Nephron (organoid): Measurements from ENCODE around the gene PACRG.

Source experiments
- H3K27ac Mint-ChIP-seq, 3 experiments: 2 replicates each; pipeline ENCODE4 v1.8.0; 2020; ENCODE audit warnings: mixed read lengths in 3 of 3, mild to moderate bottlenecking in 2 of 3, moderate library complexity in 1 of 3
- H3K27me3 Mint-ChIP-seq: 2 replicates; pipeline ENCODE4 v1.8.0; 2021; ENCODE audit warnings: low read depth, mild to moderate bottlenecking, moderate library complexity, mixed read lengths
- H3K36me3 Mint-ChIP-seq: 2 replicates; pipeline ENCODE4 v1.8.0; 2020; ENCODE audit warnings: low read depth, mixed read lengths
- H3K4me1 Mint-ChIP-seq: 2 replicates; pipeline ENCODE4 v1.8.0; 2020; ENCODE audit warnings: mixed read lengths
- H3K4me3 Mint-ChIP-seq, 3 experiments: 2 replicates each; pipeline ENCODE4 v1.8.0; 2020; ENCODE audit warnings: mild to moderate bottlenecking in 3 of 3, mixed read lengths in 3 of 3, moderate library complexity in 2 of 3
- H3K9me3 Mint-ChIP-seq: 2 replicates; pipeline ENCODE4 v1.8.0; 2020; ENCODE audit warnings: mixed read lengths
- TF ChIP-seq, protein P1 (sequence below), 3 experiments: fragments of 200-600 bp; sonication (generic); IDR thresholded peaks; one replicate each; pipeline ENCODE4 v1.5.0; 2021; ENCODE audit warnings: antibody characterized with exemption in 3 of 3; ENCODE audit not compliant: unreplicated experiment in 3 of 3

The PACRG gene

DNA sequence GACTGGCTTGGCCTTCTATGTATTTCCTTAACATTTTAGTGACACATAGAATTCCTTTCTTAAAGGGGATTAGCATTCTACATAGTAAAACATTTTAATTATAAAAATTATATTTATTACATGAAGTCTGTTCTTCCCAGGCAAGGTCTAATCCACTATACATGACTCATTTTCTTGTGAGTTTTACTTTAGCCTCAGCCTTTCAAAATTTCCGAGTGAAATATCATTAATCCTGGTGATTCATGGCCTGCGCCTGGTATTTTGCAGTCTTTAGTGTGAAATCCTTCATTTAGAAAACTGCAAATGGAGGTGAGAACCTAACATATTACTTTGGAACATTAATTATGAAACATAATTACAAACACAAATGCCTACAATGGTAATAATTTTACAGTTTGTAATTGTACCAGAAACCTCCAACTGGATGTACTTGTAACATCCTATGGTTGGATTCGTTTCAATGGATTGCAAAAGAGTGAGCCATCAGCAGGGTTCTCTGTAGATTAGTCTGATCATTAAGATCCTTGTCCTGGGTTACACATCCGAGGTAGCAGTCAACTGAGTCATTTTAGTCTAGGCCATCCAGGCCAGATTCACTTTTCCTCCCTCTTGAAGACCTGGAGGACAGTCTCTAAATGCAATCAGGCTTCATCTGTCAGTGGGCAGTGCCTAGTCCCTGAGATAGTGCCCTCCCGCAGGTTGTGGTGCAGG, 272.0 kb downstream of the PACRG start:
- TF ChIP-seq, protein P1, sequence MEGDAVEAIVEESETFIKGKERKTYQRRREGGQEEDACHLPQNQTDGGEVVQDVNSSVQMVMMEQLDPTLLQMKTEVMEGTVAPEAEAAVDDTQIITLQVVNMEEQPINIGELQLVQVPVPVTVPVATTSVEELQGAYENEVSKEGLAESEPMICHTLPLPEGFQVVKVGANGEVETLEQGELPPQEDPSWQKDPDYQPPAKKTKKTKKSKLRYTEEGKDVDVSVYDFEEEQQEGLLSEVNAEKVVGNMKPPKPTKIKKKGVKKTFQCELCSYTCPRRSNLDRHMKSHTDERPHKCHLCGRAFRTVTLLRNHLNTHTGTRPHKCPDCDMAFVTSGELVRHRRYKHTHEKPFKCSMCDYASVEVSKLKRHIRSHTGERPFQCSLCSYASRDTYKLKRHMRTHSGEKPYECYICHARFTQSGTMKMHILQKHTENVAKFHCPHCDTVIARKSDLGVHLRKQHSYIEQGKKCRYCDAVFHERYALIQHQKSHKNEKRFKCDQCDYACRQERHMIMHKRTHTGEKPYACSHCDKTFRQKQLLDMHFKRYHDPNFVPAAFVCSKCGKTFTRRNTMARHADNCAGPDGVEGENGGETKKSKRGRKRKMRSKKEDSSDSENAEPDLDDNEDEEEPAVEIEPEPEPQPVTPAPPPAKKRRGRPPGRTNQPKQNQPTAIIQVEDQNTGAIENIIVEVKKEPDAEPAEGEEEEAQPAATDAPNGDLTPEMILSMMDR (IDR thresholded peaks at IDR 0.05; ENCODE audit: unreplicated experiment in 3 of 3), result no peak
- H3K4me1 Mint-ChIP-seq, result no peaks in the 10 kb centered on the region
- peaks cover 8% of the 10 kb centered on the region for H3K9me3 Mint-ChIP-seq
- no peaks in the 10 kb centered on the region for H3K36me3 Mint-ChIP-seq
- H3K4me3 Mint-ChIP-seq, result no peak overlapping the region
- H3K27ac Mint-ChIP-seq, result no peak overlapping the region
- no peaks in the 10 kb centered on the region for H3K27me3 Mint-ChIP-seq

DNA sequence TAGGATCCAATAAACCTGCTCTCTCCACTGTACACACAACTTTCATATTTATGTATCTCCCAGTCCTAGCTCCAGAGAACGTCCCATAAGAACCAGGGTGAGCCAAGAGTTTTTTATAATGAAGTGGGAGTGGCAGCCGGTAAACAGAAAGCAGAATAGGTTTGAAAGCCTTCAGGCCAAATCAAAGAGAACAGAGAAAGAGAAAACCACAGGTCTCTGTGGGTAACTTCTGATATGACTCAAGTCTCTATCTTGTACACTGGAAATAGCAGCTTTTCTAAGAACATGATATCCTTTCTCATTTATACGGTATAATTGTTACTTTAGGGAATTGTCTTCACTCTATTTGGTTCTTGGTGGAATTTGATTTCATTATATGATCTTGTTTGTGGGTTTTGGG, 273.6 kb downstream of the PACRG start:
- peaks cover 3% of the 10 kb centered on the region for H3K9me3 Mint-ChIP-seq
- no peaks in the 10 kb centered on the region for H3K27me3 Mint-ChIP-seq
- no peaks in the 10 kb centered on the region for H3K36me3 Mint-ChIP-seq
- no peaks in the 10 kb centered on the region for H3K4me1 Mint-ChIP-seq
- no peak overlapping the region for H3K4me3 Mint-ChIP-seq
- H3K27ac Mint-ChIP-seq, result no peak overlapping the region
- TF ChIP-seq, protein P1 (IDR thresholded peaks at IDR 0.05; ENCODE audit: unreplicated experiment in 3 of 3), result no peak

DNA sequence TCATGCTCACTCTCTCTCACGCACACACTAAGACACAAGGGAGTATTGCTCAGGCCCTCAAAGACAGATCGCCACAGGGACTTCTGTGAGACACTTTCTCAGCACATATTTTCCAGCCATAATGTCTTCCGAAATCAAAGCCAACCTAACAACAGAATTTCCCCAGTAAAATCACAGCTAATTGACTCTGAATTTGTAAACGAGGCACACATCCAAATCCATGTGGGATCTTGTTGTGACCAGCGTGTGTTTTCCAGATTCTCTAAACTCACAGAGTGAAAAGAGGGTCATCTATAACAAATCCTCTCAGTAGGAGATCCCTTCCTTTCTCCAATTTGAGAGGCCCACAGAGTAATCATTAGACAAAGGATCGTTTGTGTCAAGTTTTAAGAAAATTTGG, 280.4 kb downstream of the PACRG start:
- H3K27ac Mint-ChIP-seq, result no peak overlapping the region
- H3K4me3 Mint-ChIP-seq, result no peak overlapping the region
- TF ChIP-seq, protein P1 (IDR thresholded peaks at IDR 0.05; ENCODE audit: unreplicated experiment in 3 of 3), result no peak
- no peaks in the 10 kb centered on the region for H3K27me3 Mint-ChIP-seq
- no peaks in the 10 kb centered on the region for H3K4me1 Mint-ChIP-seq
- no peaks in the 10 kb centered on the region for H3K36me3 Mint-ChIP-seq
- peaks cover 3% of the 10 kb centered on the region for H3K9me3 Mint-ChIP-seq

DNA sequence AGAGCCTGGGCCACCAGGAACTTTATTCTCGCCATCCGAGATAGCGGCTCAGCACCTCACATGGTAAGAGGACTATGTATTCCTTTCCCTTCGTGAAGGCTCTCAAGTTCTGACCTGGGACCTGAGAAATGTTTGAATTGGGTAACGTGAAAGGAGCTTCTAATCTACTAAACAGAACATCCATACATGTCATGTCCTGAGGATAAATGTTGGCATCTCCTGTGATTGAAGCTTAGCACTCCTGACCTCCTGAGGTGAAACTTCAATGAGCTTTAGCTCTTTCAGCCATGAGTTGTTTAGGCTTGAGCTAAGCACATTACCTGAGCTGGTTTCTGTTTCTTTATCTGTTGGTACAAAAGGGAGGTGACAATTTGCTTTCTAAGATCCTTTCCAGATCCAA, 280.9 kb downstream of the PACRG start:
- Mint-ChIP-seq H3K27me3 (no peaks in the 10 kb centered on the region), H3K4me3 (no peak overlapping the region), H3K9me3 (peaks cover 3% of the 10 kb centered on the region), H3K27ac (no peak overlapping the region), H3K4me1 (no peaks in the 10 kb centered on the region), H3K36me3 (no peaks in the 10 kb centered on the region)
- TF ChIP-seq, protein P1 (IDR thresholded peaks at IDR 0.05; ENCODE audit: unreplicated experiment in 3 of 3), result no peak

DNA sequence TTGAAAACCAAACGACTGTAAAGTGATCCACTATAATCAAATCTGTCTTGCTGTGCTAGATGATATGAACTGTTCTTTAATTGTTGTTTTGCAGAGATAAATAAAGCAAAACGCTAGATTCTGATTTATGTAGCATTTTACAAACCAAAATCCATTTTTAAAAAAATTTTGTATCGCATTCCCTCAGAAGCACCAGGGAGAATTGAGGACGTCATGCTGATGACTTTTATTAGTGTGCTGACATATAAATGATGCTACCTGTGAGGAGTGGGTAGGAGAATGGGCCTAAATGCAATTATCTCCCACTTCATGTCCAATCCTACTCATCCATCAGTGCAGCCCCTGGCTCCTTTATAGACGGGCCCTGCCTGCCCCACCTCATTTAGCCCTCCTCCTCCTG, 282.4 kb downstream of the PACRG start:
- H3K27ac Mint-ChIP-seq, result no peak overlapping the region
- H3K9me3 Mint-ChIP-seq, result peaks cover 3% of the 10 kb centered on the region
- no peaks in the 10 kb centered on the region for H3K4me1 Mint-ChIP-seq
- no peak overlapping the region for H3K4me3 Mint-ChIP-seq
- no peaks in the 10 kb centered on the region for H3K36me3 Mint-ChIP-seq
- TF ChIP-seq, protein P1 (IDR thresholded peaks at IDR 0.05; ENCODE audit: unreplicated experiment in 3 of 3), result no peak
- no peaks in the 10 kb centered on the region for H3K27me3 Mint-ChIP-seq

DNA sequence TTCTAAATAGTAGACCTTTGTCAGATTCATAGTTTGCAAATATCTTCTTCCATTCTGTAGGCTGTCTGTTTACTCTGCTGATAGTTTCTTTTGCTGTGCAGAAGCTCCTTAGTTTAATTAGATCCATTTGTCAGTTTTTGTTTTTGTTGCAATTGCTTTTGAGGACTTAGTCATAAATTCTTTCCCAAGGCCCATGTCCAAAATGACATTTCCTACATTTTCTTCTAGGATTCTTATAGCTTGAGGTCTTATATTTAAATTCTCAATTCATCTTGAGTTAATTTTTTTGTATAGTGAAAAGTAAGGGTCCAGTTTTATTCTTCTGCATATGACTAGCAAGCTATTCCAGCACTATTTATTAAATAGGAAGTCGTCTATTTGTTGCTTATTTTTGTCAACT, 287.0 kb downstream of the PACRG start:
- TF ChIP-seq, protein P1 (IDR thresholded peaks at IDR 0.05; ENCODE audit: unreplicated experiment in 3 of 3), result no peak
- H3K4me1 Mint-ChIP-seq, result no peaks in the 10 kb centered on the region
- no peaks in the 10 kb centered on the region for H3K27me3 Mint-ChIP-seq
- no peak overlapping the region for H3K4me3 Mint-ChIP-seq
- peaks cover 8% of the 10 kb centered on the region for H3K9me3 Mint-ChIP-seq
- no peaks in the 10 kb centered on the region for H3K36me3 Mint-ChIP-seq
- H3K27ac Mint-ChIP-seq, result no peak overlapping the region
